ENCODE measurements around the gene REM1.

The REM1 gene

GRCh38 chr20:31494131-31494530 lies 19.0 kb downstream of the REM1 start:
- TF ChIP-seq EP300 (IDR thresholded peaks at IDR 0.05; ENCODE audit: borderline replicate concordance) = no peak
- peak; percentile 72 for TF ChIP-seq USF1 (IDR thresholded peaks at IDR 0.05)
- TF ChIP-seq TEAD4 (IDR thresholded peaks at IDR 0.05) = peak; percentile 95

GRCh38 chr20:31496761-31497295 lies 21.7 kb downstream of the REM1 start:
- TF ChIP-seq CREB1 (IDR thresholded peaks at IDR 0.05; ENCODE audit: low read depth) (no peak), NFIC (IDR thresholded peaks at IDR 0.05) (peak; percentile 75)

GRCh38 chr20:31497838-31498540 lies 22.9 kb downstream of the REM1 start:
- TF ChIP-seq FOXM1 (IDR thresholded peaks at IDR 0.05; ENCODE audit: borderline replicate concordance, low read depth) = peak; percentile 83; the same call in 1 of the 2 replicates
- TF ChIP-seq CREB1 (IDR thresholded peaks at IDR 0.05; ENCODE audit: low read depth) = no peak

GRCh38 chr20:31500527-31500926 lies 25.4 kb downstream of the REM1 start:
- no peak for TF ChIP-seq YY1 (IDR thresholded peaks at IDR 0.05; ENCODE audit: low read depth)

DNA sequence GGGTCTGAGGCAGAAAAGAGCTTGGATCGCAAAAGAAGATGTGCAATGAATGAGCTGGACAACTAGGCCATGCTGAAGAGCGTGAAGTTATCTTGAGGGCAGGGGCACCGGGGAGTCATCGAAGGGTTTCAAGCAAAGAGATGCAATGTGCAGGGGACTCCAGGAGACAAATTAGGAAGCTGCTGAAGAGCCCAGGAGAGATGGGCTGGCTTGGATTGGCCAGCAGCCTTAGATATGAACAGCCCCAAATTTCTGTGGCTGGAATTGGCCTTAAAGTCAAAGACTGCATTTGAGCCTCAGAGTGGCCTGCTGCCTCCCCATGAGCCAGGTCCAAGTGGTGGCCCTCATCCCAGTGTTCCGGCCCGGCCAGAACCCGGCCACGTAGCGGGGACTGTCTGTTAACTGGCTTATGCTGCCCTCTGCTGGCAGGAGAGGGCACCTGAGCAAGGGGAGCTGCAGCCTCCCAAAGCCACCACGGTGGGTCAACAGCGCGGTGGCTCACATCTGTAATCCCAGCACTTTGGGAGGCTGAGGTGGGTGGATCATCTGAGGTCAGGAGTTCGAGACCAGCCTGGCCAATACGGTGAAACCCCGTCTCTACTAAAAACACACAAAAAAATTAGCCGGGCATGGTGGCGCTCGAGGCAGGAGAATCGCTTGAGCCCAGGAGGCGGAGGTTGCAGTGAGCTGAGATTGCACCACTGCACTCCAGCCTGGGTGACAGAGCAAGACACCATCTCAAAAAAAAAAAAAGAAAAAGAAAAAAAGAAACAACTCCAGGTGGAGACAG lies 28.0 kb downstream of the REM1 start:
- TF ChIP-seq RAD21 (IDR thresholded peaks at IDR 0.05; ENCODE audit: low read depth) = peak; percentile 98
- TF ChIP-seq EGR1 (IDR thresholded peaks at IDR 0.05) = 0 out of 2 replicates have a peak, but pooled peaks have one; percentile 11

DNA sequence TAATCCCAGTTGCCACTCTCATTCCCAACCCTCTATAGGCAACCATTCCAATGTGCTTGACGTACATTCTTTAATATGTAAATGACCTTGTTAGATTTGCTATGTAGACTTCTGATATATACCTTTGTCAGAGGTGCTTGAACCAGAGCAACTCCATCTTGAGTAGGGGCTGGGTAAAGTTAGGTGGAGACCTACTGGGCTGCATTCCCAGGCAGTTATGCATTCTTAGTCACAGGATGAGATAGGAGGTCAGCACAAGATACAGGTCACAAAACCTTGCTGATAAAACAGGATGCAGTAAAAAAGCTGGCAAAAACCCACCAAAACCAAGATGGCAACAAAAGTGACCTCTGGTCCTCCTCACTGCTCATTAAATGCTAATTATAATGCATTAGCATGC lies 30.8 kb downstream of the REM1 start:
- TF ChIP-seq REST (IDR thresholded peaks at IDR 0.05; ENCODE audit: low read depth) (no peak), TCF12 (IDR thresholded peaks at IDR 0.05; ENCODE audit: low read depth) (no peak), TAF1 (IDR thresholded peaks at IDR 0.05; ENCODE audit: low read depth) (no peak), EGR1 (IDR thresholded peaks at IDR 0.05) (no peak), FOXM1 (IDR thresholded peaks at IDR 0.05; ENCODE audit: borderline replicate concordance, low read depth) (no peak), YY1 (IDR thresholded peaks at IDR 0.05; ENCODE audit: low read depth) (no peak), NFIC (IDR thresholded peaks at IDR 0.05) (no peak), ZBTB7A (IDR thresholded peaks at IDR 0.05; ENCODE audit: low read depth) (no peak), EP300 (IDR thresholded peaks at IDR 0.05; ENCODE audit: borderline replicate concordance) (no peak), USF1 (IDR thresholded peaks at IDR 0.05) (no peak), CREB1 (IDR thresholded peaks at IDR 0.05; ENCODE audit: low read depth) (no peak), MAX (IDR thresholded peaks at IDR 0.05) (no peak), RAD21 (IDR thresholded peaks at IDR 0.05; ENCODE audit: low read depth) (no peak), CEBPB (IDR thresholded peaks at IDR 0.05) (no peak), TEAD4 (IDR thresholded peaks at IDR 0.05) (no peak)

- TF ChIP-seq TCF12 (IDR thresholded peaks at IDR 0.05; ENCODE audit: low read depth) (no peak), NFIC (IDR thresholded peaks at IDR 0.05) (no peak), FOXM1 (IDR thresholded peaks at IDR 0.05; ENCODE audit: borderline replicate concordance, low read depth) (no peak), CEBPB (IDR thresholded peaks at IDR 0.05) (no peak), MAX (IDR thresholded peaks at IDR 0.05) (no peak), RAD21 (IDR thresholded peaks at IDR 0.05; ENCODE audit: low read depth) (no peak), YY1 (IDR thresholded peaks at IDR 0.05; ENCODE audit: low read depth) (no peak), TEAD4 (IDR thresholded peaks at IDR 0.05) (no peak)
These were observed 33.6 kb downstream of the REM1 start for GRCh38 chr20:31508517-31509244.
